Measurements from ENCODE around the gene NBL1. TPM values are rescaled to one million over a fixed set of nuclear protein-coding genes. Genes with fewer than 3 reads are reported as not detected.

NBL1 gene
- total and polyA plus RNA-seq, 2 experiments from 2014 or later: 6.1 to 10.6 TPM

- Histone ChIP-seq H3K9me2 (ENCODE audit: insufficient read depth) (no peaks in the 10 kb centered on the region), H3K4me2 (peak overlapping the region; percentile 82), H2AFZ (peak overlapping the region; percentile 70; the same call in 1 of the 2 replicates), H3F3A (replicated peaks; ENCODE audit: low read depth) (no peaks in the 10 kb centered on the region), H4K20me1 (replicated peaks; ENCODE audit: insufficient read depth) (peaks cover 13% of the 10 kb centered on the region; the same call in 1 of the 2 replicates), H3K36me3 (ENCODE audit: insufficient read depth) (no peaks in the 10 kb centered on the region), H3K4me1 (ENCODE audit: insufficient read depth) (peaks cover 10% of the 10 kb centered on the region), H3K27ac (ENCODE audit: low read depth) (peak overlapping the region; percentile 84), H3K79me2 (replicated peaks; ENCODE audit: insufficient read depth) (peaks cover 48% of the 10 kb centered on the region), H3K27me3 (ENCODE audit: insufficient read depth) (no peaks in the 10 kb centered on the region), H3K4me3 (peak overlapping the region; percentile 90)
- ATAC-seq (peak; percentile 92), DNase-seq (ENCODE audit: low spot score) (peak; percentile 99)
- H3K9me3 Mint-ChIP-seq: no peaks in the 10 kb centered on the region
- H3K4me3 Mint-ChIP-seq: peak overlapping the region; percentile 100
- peaks cover 10% of the 10 kb centered on the region for H3K4me1 Mint-ChIP-seq
- H3K36me3 Mint-ChIP-seq (ENCODE audit: low read depth): no peaks in the 10 kb centered on the region
- peaks cover 7% of the 10 kb centered on the region for H3K27me3 Mint-ChIP-seq (ENCODE audit: insufficient read depth, low read depth, poor library complexity)
- H3K27ac Mint-ChIP-seq: peak overlapping the region; percentile 97
- TF ChIP-seq REST (IDR thresholded peaks at IDR 0.05; ENCODE audit: unreplicated experiment) (no peak), POLR2AphosphoS5 (IDR thresholded peaks at IDR 0.05; ENCODE audit: low read depth) (peak; percentile 90), STAT1 (IDR thresholded peaks at IDR 0.05; ENCODE audit: unreplicated experiment) (no peak), CREB1 (CRISPR knock-in tag; IDR thresholded peaks at IDR 0.05; ENCODE audit: low read depth) (peak; percentile 69; the same call in 1 of the 2 replicates), JUNB (IDR thresholded peaks at IDR 0.05; ENCODE audit: unreplicated experiment) (no peak), ETS1 (IDR thresholded peaks at IDR 0.05) (peak; percentile 66; the same call in 1 of the 2 replicates), ZNF331 (CRISPR knock-in tag; IDR thresholded peaks at IDR 0.05; ENCODE audit: low read depth) (no peak)
These were observed 47.2 kb upstream of the NBL1 start for GRCh38 chr1:19596714-19597495.

- peaks cover 10% of the 10 kb centered on the region for H3K4me1 Mint-ChIP-seq
- no peaks in the 10 kb centered on the region for H3K36me3 ChIP-seq (ENCODE audit: insufficient read depth)
- peak overlapping the region; percentile 90 for H3K4me3 ChIP-seq
- no peak overlapping the region for H2AFZ ChIP-seq
- no peaks in the 10 kb centered on the region for H3K9me3 Mint-ChIP-seq
- H3K79me2 ChIP-seq (replicated peaks; ENCODE audit: insufficient read depth): peaks cover 56% of the 10 kb centered on the region
- ATAC-seq (no peak; the same call in 1 of the 3 replicates), DNase-seq (ENCODE audit: low spot score) (peak; percentile 54)
- TF ChIP-seq JUNB (IDR thresholded peaks at IDR 0.05; ENCODE audit: unreplicated experiment) (no peak), CREB1 (CRISPR knock-in tag; IDR thresholded peaks at IDR 0.05; ENCODE audit: low read depth) (0 out of 2 replicates have a peak, but pooled peaks have one; percentile 28)
- peak overlapping the region; percentile 100 for H3K4me3 Mint-ChIP-seq
- peak overlapping the region; percentile 82 for H3K4me2 ChIP-seq
- H3K4me1 ChIP-seq (ENCODE audit: insufficient read depth): peaks cover 10% of the 10 kb centered on the region
- H3K27ac ChIP-seq (ENCODE audit: low read depth): peak overlapping the region; percentile 57; the same call in 1 of the 2 replicates
- peaks cover 7% of the 10 kb centered on the region for H3K27me3 Mint-ChIP-seq (ENCODE audit: insufficient read depth, low read depth, poor library complexity)
- no peaks in the 10 kb centered on the region for H3K36me3 Mint-ChIP-seq (ENCODE audit: low read depth)
- H3K9me2 ChIP-seq (ENCODE audit: insufficient read depth): no peaks in the 10 kb centered on the region
- peaks cover 20% of the 10 kb centered on the region for H4K20me1 ChIP-seq (replicated peaks; ENCODE audit: insufficient read depth)
- no peaks in the 10 kb centered on the region for H3K27me3 ChIP-seq (ENCODE audit: insufficient read depth)
- H3K27ac Mint-ChIP-seq: peak overlapping the region; percentile 82
- H3F3A ChIP-seq (replicated peaks; ENCODE audit: low read depth): no peaks in the 10 kb centered on the region
These were observed 46.4 kb upstream of the NBL1 start for GRCh38 chr1:19597496-19598309.

Measured in GM23338 (cell line).